IPS-NIHi7 (cell line): ENCODE measurements around the gene ATOH8.

Experiments
- DNase-seq: peaks from one replicate; pipeline ENCODE4 v3.0.0; 2012; ENCODE audit warnings: mixed read lengths; ENCODE audit errors: extremely low spot score

The ATOH8 gene

DNA sequence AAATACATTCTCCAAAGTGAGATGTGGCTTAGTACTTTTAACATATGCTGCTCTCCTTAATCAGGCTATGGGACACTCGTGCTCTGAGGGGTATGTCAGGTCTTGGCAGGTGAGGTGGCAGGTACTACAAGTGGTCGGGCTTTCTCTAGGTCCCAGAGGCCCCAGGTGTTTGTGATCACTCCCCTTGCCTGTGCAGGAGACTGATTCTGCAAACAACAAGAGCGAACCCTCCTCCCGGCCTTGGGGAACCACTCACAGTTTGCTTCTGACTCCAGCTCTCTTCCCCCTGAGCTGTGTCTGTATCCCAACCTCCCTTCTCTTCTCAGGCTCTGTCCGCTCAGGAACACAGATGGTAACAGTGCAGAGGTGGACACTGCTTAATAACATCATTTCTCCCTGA is 48.1 kb downstream of the ATOH8 start:
- no peak for DNase-seq

DNA sequence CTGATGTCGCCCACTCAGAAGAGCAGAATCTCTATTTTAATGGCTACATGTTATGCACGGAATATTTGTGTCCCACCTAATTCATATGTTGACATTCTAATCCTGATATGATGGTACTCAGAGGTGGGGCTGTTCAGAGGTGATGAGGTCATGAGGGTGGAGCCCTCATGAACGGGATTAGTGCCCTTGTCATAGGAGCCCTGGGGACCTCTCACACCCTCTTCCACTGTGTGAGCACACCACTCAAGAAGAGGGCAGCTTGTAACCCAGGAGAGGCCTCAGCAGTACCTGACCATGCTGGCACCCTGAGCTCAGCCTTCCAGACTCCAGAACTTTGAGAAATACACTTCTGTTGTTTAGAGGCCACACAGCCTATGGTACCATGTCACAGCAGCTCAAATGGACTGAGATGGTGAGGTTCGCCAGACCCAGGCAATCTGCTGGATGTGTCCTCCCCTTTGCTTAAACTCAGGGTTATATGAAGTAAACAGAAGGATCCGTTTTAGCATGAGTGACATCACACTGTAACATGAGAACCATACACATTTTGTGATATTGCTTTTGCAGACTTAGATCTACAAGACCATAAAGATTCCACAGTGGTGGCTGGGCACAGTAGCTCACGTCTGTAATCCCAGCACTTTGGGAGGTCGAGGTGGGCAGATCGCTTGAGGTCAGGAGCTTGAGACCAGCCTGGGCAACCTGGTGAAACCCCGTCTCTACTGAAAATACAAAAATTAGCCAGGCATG is 48.7 kb downstream of the ATOH8 start:
- DNase-seq = no peak

DNA sequence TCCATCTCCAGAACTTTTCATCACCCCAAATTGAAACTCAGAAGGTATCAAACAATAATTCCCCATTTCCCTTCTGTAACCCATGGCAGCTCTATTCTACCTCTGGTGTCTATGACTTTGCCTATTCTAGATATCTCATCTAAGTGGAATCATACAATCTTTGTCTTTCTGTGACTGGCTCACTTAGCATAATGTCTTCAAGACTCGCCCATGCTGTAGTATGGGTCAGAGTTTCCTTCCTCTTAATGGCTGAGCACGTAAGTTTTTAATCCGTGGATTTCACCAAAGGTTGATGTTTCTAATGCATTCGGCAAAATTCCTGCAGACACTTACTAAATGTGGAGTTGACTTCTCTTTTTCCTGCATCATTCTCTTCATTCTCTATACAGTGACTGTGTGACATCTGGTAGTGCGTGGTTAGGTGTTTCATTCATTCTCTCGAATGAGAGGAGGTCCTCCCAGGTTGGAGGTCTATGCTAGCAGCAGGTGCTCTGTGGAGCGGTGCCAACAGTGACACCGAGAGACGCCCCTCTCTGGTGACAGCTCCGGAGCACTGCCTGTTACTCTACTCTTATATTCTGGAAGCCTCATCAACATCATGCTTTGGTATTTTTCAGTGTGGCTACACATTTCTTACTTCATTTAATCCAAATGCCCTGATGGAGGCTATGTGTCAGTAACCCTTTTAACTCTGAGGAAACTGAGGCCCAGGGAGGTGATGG is 50.1 kb downstream of the ATOH8 start:
- no peak for DNase-seq

DNA sequence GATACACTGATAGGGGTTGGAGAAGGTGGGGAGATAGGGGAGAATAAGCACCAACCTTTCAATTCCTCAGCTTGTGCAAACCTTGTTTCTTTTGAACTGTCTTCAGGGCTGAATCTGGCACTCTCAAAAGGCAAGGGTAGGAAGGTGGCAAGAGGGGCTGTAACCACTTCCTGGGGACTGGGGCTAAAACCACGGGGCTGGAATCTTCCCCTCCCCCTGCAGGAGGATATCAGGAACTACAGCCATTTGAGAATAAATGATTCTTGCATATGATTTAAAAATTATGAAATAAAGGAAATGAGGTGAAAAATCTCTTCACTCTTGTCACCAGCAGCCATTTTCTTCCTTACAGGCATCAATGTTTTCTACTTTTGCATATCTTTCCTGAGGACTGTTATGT is 50.8 kb downstream of the ATOH8 start:
- peak; percentile 84 for DNase-seq

DNA sequence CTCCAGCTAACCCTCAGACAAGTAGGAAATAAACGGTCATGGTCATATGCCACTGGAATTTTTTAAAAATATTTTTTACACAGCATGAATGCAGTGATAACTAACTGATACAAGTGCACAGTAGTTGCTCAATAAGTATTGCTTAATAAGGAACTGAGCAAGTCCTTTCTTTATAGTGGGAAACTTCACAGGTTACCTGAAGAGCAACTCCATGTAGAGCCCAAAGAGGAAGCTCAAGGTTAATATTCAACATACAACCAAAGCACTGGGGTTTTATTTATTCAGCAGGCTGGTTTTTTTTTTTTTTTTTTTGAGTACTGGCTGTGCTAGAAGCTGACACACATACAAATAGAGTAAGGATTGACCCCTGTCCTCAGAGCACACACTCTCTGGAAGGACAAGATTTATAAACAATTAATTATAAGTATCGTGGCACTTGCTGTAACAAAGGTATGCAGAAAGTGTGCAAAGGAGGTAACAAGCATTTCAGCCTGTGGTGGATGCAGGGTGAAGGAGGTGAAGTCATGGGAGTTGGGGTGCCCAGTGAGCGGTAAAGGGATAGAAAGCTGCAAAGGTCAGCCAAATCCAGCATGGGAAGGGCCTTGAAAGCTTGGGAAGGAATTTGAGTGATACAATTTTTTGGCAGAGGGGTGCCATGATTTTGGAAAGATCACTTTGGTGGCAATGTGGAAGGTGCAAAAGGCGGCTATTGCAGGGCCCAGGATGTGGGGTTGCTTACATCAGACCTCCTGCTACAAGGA is 52.7 kb downstream of the ATOH8 start:
- DNase-seq = no peak

DNA sequence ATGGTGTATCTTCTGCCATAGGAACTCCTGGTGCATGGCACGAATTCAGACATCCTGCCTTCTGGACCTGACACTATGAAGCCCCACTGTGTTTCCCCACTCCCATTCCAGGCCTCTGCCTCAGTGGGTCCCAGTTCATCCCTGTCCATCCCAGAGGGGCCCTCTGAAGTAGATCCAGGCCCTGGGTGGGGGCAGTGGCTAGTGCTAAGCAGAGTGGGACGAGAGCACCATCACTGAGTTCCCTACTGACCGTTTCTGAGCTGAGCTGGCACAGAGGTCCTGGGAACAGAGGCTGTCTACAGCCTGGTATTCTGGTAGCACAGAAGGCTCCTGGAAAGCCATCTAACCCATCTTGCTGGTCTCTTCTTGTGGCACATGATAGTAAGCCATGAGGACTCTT is 54.0 kb downstream of the ATOH8 start:
- DNase-seq = no peak

DNA sequence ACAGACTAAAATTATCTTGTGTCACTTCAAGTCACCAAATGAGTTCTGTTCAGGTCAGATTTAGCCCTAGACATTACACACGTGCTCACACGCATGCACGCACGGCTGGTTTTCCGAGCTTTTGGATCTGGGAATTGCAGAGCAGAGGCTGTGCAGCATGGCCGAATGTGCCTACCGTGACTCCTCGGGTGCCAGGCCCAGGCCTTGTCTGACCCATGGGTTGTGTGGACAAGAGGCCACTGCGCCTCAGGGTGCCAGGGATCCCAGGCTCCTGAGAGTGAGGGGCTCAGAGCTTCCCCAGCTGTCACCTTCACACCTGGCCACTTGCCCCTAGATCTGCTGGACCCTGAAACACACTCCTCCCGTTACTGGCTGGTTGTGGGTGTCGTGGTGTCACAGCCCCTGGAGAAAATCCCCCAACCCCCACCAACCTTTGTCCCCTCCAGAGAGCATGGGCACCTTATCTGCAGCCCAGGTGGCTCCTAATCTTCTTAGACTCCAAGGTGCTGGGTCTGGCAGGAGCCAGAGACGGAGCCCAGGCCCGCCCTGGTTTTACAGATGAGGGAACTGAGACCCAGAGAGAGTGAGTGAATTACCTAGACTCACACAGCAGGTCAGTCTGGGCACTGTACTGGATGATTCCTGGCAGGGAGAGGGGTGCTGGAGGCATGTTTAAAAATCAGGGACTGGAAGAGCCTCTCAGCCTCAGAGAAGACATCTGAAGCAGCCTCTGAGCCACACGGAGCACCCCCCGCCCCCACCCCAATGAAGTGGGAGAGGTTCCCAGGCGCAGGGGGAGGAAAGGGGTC is 56.8 kb downstream of the ATOH8 start:
- no peak for DNase-seq

DNA sequence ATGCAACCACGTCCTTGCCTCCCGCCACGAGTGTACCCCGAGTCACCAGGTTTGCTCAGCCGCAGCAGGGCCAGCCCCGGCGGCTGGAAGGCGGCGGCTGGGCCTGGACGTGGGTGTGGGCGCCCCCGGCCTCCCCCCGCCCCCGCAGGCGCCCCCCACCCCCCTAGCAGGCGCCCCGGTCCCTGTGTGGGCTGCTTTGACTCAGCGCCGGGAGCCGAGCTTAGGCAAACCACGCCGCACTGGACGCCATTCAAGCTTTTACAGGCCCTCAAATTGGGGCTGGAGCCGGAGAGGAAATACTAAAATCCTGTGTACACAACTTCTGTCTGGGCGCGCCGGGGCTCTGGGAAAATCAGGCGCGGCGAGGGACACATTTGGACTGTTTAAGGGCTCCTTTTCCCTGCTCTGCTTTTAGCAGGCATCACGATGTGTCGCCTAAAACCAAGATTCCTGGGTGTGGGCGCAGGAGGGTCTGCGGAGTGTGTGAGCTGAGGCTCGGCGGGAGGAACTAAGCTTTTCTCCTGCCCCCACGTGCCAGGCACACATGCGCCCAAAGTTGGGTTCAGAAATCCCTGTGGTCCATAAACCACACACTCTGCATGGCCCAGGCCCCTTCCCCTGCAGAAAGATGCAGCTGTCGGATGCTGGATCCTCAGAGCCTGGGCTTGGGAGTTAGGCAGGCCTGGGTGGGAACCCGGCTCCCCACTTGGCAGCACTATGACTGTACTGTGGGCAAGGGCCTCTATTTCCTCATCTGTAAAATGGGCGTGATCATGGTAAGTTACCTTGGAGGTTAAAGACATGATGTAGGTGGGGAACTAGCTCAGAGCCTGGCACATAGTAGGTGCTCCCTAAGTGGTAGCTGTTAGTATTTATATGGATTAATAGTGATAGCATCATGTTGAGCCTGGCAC is 57.6 kb downstream of the ATOH8 start:
- no peak for DNase-seq

DNA sequence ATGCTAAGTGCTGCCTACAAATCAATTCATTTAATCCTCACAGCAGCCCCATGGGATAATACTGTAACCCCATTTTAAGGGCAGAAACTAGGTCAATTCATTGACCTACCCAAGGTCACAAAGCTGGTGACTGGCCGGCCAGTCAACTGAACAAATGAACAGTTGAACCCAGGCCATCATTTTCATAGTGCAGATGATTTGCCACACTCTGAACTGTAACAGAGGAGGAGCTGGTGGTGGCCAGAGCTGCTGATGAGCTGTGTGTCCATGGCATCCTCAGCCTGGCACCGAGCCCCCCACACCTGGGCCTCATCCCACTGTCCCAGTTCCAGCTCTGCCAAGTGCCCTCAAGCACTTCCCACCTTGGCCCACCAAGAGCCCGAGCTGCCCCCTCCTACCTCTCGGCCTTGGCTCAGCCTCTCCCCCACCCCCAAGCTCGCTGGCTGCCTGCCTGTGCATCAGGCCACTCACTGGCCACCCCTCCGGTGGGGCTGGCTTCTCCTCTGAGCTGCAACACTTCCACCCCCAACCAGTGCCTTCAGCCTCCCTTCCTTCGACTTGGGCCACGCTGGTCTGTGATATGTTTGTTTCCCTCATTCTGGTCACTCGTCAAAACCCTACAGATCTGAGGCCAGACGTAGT is 58.4 kb downstream of the ATOH8 start:
- no peak for DNase-seq

DNA sequence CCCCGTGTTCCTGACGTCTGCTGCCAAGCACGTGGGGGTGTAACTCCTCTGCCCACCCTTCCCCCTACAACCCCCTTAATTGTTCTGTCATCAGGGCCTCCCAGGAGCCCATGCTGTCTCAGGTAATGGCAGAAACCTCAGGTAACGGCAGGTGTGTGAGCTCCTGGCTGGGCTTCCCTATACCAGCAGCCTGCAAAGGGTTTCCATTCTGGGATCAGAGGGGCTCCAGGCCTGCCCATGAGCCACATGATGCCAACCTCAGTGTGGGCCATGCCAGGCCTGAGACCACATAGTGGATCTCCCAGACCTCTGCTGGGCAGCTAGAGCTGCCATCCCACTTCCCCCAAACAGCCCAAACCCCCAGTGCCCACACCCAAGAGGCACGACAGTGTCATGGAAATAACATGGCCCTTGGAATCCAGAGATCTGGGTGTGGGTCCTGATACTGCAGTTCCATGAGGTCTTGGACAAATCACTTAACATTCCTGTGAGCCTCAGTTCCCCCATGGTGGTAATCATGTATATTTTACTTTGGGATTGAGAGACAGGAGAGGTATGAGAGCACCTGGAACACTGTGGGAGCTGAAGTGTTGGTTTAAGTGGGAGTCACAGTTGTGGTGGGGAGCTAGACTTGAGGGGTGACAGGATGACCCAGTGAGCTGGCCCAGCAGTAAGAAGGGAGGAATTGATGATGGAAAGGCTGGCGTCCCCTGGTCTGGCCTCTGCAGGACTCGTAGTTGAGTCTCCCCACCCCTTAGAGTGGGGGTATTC is 59.6 kb downstream of the ATOH8 start:
- no peak for DNase-seq

DNA sequence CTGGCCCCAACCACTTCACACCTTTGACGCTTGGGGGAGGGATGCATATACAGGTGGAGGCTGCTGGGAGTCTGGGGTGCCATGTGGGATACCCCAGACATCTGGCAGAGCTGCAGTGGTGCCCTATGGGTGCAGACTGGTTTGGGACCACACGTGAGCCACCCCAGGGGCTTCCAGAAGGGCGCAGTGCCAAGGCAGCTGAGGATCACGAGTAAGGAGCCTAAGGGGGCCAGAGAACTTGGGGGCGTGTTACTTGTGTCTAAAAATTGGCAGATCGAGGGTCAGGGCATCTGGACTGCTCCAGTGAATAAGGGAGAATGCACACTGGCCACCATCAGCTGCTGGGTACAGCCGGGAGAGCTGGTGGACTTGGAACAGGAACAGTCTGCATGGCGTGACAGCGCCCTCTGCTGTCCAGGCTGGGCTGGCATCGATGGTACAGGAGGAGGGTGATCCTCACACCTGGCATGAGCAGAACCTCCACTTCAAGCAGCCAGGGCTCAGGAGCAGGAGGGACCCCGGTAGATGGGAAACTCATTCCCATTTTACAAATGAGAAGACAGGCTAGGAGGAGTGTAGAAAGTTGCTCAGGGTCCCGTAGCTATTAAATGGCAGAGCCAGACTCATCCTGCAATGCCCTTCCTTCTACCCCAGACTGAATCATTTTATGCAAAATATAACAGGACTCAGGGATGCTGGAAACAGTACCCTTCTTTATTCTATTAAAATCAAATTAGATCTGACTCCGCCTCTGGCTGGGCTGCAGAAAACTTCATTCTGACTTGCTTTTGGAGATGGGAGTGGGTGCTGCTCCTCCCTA is 60.4 kb downstream of the ATOH8 start:
- DNase-seq = peak; percentile 91

DNA sequence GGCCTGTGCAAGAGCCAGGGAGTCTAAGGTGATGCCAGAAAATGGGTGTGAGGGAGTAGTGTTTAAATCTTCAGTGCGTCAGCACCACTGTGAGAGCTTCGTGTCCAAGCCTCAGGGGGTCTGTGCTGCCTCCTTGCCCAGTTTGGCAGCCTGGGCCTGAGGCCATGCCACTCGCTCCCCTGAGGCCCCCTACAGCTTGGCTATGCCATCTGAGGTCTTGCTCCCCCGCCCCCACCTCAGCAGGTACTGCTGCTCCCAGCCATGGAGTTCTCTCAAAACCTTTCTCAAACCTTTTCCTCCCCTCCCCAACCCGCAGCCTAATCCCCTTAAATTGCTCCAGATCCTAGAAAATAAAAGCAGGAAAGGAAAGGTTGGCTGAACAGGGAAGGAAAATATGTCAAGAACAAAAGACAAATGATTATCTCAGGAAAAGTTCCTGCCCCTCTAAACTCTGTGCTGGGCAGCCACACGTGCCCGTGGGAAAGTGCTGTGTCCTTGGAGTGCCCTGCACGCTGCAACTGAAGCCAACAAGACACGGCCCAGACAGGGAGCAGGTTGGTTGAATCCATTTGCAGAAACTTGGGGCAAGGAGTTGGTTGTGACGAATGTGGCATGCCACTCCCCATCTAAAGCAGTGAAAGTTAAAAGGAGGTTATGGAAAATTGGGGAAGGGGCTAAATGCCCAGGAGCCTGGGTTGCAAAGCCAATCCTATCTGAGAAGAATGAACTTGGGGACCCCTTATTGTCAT is 61.2 kb downstream of the ATOH8 start:
- no peak for DNase-seq

DNA sequence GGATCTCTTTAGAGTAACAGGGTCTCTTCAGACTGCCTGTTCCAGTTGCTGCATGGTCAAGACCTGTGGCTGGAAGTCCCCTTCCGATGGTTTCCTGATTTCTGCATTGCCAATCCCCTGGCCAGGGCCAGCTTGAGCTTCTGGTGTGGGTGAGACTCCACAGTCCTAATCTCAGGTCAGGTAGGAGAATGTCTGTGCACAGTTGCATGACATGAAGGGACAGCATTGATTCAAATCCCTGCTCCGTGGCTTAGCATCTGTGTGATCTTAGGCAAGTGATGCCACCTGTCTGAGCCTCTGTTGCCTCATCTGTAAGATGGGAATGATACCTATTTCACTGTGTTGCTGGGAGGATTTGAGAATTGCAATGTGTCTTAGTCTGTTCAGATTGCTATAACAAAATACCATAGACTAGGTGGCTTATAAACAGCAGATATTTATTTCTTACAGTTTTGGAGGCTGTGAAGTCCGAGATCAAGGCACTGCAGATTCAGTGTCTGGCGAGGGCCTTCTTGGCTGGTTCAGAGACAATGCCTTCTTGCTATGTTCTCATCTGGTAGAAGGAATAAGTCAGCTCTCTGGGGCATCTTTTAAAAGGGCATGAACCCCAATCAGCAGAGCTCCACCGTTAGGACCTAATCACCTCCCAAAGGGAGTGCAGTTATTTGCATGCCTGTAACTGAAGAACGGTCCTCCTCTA is 66.2 kb downstream of the ATOH8 start:
- no peak for DNase-seq

DNA sequence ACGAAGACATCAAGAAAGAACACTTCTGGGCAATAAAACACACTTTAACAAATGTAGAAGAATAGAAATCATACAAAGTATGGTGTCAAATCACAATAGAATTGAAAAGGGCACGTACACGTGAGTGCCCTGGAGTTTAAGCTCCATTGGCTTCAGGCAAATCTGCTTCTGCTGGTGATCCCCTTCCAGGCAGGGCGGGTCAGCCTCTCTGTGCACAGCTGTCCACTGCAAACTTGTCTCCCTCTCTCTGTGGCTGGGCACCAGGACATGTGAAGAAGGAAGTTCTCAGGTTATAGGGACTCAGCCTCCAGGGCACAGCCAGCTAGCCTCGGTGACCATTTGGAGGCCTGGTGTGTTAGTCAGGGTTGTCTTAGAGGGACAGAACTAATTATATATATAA is 69.0 kb downstream of the ATOH8 start:
- DNase-seq = no peak

DNA sequence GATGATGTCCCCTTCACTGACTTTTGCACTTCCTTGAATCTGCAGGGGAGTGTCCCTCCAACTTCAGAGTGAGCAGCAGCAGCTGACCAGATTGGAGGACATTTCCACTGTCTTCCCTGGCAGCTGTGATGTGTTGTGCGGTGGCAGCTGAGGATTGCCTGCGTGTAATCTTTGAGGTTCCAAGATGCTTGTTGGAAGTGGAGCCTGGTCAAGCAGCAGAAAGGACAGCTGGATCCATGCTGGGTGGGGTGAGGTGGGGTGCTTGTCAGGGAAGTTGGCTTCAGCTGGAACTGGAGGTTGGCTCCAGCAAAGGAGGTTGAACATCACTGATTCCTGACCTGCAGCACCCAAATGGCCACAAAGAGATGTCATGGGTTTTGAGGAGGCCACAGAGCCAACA is 70.2 kb downstream of the ATOH8 start:
- DNase-seq = no peak

DNA sequence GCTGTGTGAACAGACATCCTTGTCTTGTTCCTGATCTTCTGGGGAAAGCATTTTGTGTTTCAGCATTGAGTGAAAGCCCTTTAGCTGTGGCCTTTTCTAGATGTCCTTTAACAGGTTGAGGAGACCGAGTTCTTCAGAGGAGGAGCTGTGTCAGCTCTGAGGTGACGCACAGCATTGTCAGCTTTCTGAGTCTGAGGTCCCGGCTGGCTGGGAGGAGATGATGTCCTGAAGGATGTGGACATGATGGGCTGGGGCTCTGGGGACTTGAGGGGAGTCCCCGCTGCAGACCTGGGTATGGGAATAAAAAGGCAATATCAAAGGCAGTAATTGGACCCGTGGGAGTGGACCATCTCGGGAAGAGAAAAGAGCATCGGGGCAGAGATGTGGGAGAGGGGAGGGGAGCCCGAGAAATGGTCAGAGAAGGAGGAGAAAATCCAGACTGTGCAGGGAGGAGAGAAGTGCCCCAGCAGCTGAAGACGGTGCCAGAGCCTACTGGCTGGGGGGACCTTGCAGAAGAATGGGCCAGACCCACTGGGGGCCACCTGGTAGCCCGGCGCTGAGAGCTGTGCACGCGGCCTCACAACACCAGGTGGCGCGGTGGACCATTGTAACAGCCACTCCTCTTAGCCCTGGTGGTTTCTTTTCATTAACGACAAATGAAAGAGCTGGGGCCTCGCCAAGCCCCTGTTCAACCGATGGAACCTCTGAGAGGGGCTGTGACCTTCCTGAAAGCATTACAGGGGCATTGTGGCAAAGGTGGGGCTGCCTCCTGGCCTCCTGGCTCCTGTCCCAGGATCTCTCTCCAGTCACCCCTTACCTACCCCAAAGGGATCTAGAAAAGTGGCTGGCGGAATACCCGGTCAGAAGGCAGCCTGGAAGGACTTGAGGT is 73.4 kb downstream of the ATOH8 start:
- DNase-seq = peak; percentile 90
